Measurements from ENCODE around the gene VIPAS39. TPM values are rescaled to one million over a fixed set of nuclear protein-coding genes. Genes with fewer than 3 reads are reported as not detected.

The VIPAS39 gene
- total and polyA plus RNA-seq, 2 of the 4 experiments (the other 2 are of a cell fraction): 19.0 to 43.0 TPM

DNA sequence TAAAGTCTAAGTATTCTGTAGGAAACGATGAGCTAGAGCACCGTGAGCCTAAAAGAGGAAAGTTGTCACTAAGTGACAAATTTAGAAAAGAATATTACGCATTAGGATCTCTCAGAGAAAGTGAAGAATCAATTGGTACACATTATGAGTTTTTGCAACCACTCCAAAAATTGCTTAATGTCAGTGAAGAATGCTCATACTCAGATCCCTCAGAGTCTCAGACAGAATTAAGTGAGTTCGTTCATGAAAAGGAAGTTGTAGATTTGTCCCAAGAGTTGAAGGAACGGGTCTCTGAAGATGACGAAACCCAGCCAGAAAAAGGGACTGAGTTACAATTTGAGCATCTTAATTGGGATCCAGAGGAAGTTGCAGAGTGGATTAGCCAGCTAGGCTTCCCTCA, 78.7 kb downstream of the VIPAS39 start:
- H4K91ac ChIP-seq (ENCODE audit: insufficient read depth, low read depth, low read length): no peak overlapping the region
- no peak overlapping the region for H2BK15ac ChIP-seq (ENCODE audit: low read depth, low read length)
- ATAC-seq (ENCODE audit: low read depth) (no peak), DNase-seq (no peak)
- no peak overlapping the region for H3K9ac ChIP-seq (ENCODE audit: low read depth, low read length)
- BruUV-seq (replicated peaks): no TSS peak
- TF ChIP-seq CEBPB (IDR thresholded peaks at IDR 0.05; ENCODE audit: low read depth, low read length) (no peak), FOS (IDR thresholded peaks at IDR 0.05; ENCODE audit: low read depth, low read length) (no peak), BHLHE40 (IDR thresholded peaks at IDR 0.05; ENCODE audit: low read depth, low read length) (no peak)
- H3K4me2 ChIP-seq (ENCODE audit: low read depth, low read length): no peak overlapping the region
- H2AK9ac ChIP-seq (replicated peaks; ENCODE audit: low read depth, low read length, poor library complexity): no peak overlapping the region
- no peaks in the 10 kb centered on the region for H4K20me1 ChIP-seq (ENCODE audit: insufficient read depth, low read length)
- H3K9me3 ChIP-seq (ENCODE audit: control insufficient read depth, insufficient read depth, low read length): no peaks in the 10 kb centered on the region
- no peak overlapping the region for H3K18ac ChIP-seq (ENCODE audit: low read depth, low read length)
- H3K79me1 ChIP-seq (ENCODE audit: low read depth in 1 of 2, low read length in 2 of 2): peaks cover 6 to 11% of the 10 kb centered on the region in 2 experiments; a peak in 3 of 4 replicates
- no peak overlapping the region for H2BK5ac ChIP-seq (ENCODE audit: low read depth, low read length, poor library complexity, severe bottlenecking)
- H3K27ac ChIP-seq (ENCODE audit: insufficient read depth, low read length): no peak overlapping the region
- no peak overlapping the region for H2BK20ac ChIP-seq (ENCODE audit: low read depth, low read length)
- no peak overlapping the region for H3K23ac ChIP-seq (ENCODE audit: low read depth, low read length)
- no peak overlapping the region for H4K8ac ChIP-seq (ENCODE audit: low read depth in 2 of 2, low read length in 2 of 2)
- no peaks in the 10 kb centered on the region for H3K36me3 ChIP-seq (ENCODE audit: control insufficient read depth, insufficient read depth, low read length)
- dilution Hi-C loops (cut with HindIII; ENCODE audit: low sequenced_read_pairs, unreplicated experiment) (no loop called here), in situ Hi-C loops (cut with MboI; ENCODE audit: low sequenced_read_pairs) (no loop called here), intact Hi-C loops (cut with micrococcal nuclease) (no loop called here)
- H3K56ac ChIP-seq (ENCODE audit: extremely low read depth, insufficient read depth, low read length): no peak overlapping the region
- no peak overlapping the region for H3K4ac ChIP-seq (ENCODE audit: low read depth, low read length)
- ChIA-PET CTCF (interaction anchor here (0.8 kb wide), 1 partner anchor 13 kb away, joined by 3 read pairs; no protein-coding TSS in a partner anchor), POLR2A (ENCODE audit: unreplicated experiment) (no interaction called here)
- H3K4me1 ChIP-seq (ENCODE audit: control insufficient read depth, insufficient read depth, low read length): no peaks in the 10 kb centered on the region
- H4K5ac ChIP-seq (ENCODE audit: low read depth, low read length): no peak overlapping the region
- WGBS, 2 experiments (ENCODE audit: extremely low coverage in 2 of 2, insufficient read length in 1 of 2): 80% methylated on average over 1 of the region's 6 CpGs; no CpG with 5 or more reads in 1 of the 2 experiments
- H3K27me3 ChIP-seq (ENCODE audit: control insufficient read depth, insufficient read depth, low read length): peaks cover 7% of the 10 kb centered on the region
- H3K9me1 ChIP-seq (ENCODE audit: insufficient read depth, low read length): peaks cover 3% of the 10 kb centered on the region
- H2AK5ac ChIP-seq (ENCODE audit: low read depth, low read length): no peak overlapping the region
- no peak overlapping the region for H2BK120ac ChIP-seq (ENCODE audit: low read depth, low read length)
- H2AFZ ChIP-seq (replicated peaks; ENCODE audit: low read length, poor library complexity): no peak overlapping the region
- no peak overlapping the region for H3K14ac ChIP-seq (replicated peaks; ENCODE audit: low read depth, low read length)
- H3K4me3 ChIP-seq (ENCODE audit: insufficient read depth, low read depth, low read length): no peak overlapping the region
